Transverse colon (tissue), 4 donors: ENCODE data around the gene ENTHD1.

Experiments
- CTCF ChIP-seq, 5 experiments: fragments of 200-600 bp in 3 of 5; fragments of 450-650 bp in 2 of 5; sonication (generic) in 3 of 5; IDR thresholded peaks; 1 replicate in 2 of 5; 2 replicates in 3 of 5; pipeline ENCODE4 v1.5.1; 2016 to 2017; ENCODE audit warnings: antibody characterized with exemption in 5 of 5, inconsistent platforms in 3 of 5, mild to moderate bottlenecking in 2 of 5, moderate library complexity in 1 of 5
- POLR2AphosphoS5 ChIP-seq, 3 donors: sonication (generic); formaldehyde crosslinking; IDR thresholded peaks; one replicate each; pipeline ENCODE4 v1.6.1; 2016; ENCODE audit warnings: antibody characterized with exemption in 3 of 3

DNA sequence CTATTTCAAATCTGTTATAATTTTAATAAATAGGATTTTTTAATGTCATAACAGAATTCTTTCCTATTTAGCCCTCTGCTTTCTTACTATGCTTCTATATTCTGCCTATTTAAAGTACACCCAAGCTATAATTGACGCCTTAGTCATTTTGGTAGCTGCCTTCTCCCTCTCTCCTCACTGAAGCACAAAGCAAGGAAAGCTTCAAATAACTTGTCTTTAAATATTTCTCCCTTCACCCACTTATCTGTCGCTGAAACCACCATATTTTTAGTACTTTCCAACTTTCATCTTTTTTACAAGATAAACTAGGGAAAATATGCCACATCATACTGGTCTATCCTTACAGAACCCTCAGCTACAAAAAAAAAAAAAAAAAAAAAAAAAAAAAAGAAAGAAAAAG lies 127.9 kb downstream of the ENTHD1 start:
- TF ChIP-seq CTCF (IDR thresholded peaks at IDR 0.05) (no peak), POLR2AphosphoS5 (IDR thresholded peaks at IDR 0.05) (no peak)
